RWPE2 (cell line): ENCODE data around the gene GORASP1.
"Not testable (repeated sequence)": the region's sequence is repeated elsewhere in the genome, so short reads cannot be mapped to it uniquely, and the experiment has no call there.

ENCODE experiments used
- ATAC-seq: fragments of 200-7000 bp; cut with Tn5 transposase; 3 replicates; pipeline ENCODE4 v1.9.1; 2021; ENCODE audit warnings: low read depth
- DNase-seq: peaks from one replicate; pipeline ENCODE4 v3.0.0-alpha.2; 2020; ENCODE audit warnings: low spot score
- H3K27ac ChIP-seq: fragments of 450-650 bp; 2 replicates; pipeline ENCODE4 v1.5.1; 2017; ENCODE audit warnings: mild to moderate bottlenecking; ENCODE audit not compliant: poor library complexity, severe bottlenecking
- H3K27me3 ChIP-seq: fragments of 250-450 bp; sonication (Bioruptor Pico); 2 replicates; pipeline ENCODE4 v1.5.1; 2021; ENCODE audit warnings: mild to moderate bottlenecking, moderate library complexity; ENCODE audit not compliant: insufficient read depth, poor library complexity, severe bottlenecking
- H3K36me3 ChIP-seq: fragments of 250-450 bp; sonication (Bioruptor Pico); 2 replicates; pipeline ENCODE4 v1.5.1; 2020; ENCODE audit warnings: low read depth, mild to moderate bottlenecking, moderate library complexity
- H3K4me1 ChIP-seq: fragments of 250-450 bp; sonication (Bioruptor Pico); 2 replicates; pipeline ENCODE4 v1.5.1; 2021; ENCODE audit warnings: mild to moderate bottlenecking, moderate library complexity; ENCODE audit not compliant: insufficient read depth, poor library complexity, severe bottlenecking
- H3K4me3 ChIP-seq: fragments of 250-450 bp; sonication (Bioruptor Pico); 2 replicates; pipeline ENCODE4 v1.5.1; 2021; ENCODE audit warnings: mild to moderate bottlenecking, moderate library complexity; ENCODE audit not compliant: severe bottlenecking
- H3K9me3 ChIP-seq: fragments of 250-450 bp; sonication (Bioruptor Pico); 2 replicates; pipeline ENCODE4 v1.5.1; 2021; ENCODE audit warnings: mild to moderate bottlenecking, moderate library complexity; ENCODE audit not compliant: severe bottlenecking
- TF ChIP-seq, protein P1 (sequence below): fragments of 450-650 bp; IDR thresholded peaks from one replicate; pipeline ENCODE4 v1.5.1; 2017; ENCODE audit warnings: mild to moderate bottlenecking, moderate library complexity; ENCODE audit not compliant: poor library complexity, severe bottlenecking

GORASP1 gene

DNA sequence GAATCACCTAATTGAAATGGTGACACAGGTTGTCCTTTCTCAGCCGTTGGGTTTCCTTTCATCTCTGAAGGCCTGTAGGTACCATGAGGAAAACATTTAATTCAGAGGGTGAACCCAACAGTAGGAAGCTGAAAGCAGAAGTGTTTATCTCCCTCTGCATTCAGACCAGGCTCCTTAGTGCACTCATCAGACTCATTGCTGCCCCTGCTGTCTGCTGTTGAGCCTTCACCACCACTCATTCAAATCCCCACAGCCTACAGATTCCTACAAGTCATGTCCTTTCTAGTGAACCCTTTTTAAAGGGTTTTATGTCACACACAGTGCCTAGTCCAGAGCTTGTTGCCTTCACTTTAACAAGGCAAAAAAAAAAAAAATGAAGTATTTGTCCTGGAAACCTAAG is 42.2 kb downstream of the GORASP1 start:
- Histone ChIP-seq H3K36me3 (peaks cover 45% of the 10 kb centered on the region), H3K27ac (no peak overlapping the region), H3K4me1 (no peaks in the 10 kb centered on the region), H3K27me3 (no peaks in the 10 kb centered on the region), H3K4me3 (no peak overlapping the region), H3K9me3 (no peaks in the 10 kb centered on the region)
- TF ChIP-seq, protein P1, sequence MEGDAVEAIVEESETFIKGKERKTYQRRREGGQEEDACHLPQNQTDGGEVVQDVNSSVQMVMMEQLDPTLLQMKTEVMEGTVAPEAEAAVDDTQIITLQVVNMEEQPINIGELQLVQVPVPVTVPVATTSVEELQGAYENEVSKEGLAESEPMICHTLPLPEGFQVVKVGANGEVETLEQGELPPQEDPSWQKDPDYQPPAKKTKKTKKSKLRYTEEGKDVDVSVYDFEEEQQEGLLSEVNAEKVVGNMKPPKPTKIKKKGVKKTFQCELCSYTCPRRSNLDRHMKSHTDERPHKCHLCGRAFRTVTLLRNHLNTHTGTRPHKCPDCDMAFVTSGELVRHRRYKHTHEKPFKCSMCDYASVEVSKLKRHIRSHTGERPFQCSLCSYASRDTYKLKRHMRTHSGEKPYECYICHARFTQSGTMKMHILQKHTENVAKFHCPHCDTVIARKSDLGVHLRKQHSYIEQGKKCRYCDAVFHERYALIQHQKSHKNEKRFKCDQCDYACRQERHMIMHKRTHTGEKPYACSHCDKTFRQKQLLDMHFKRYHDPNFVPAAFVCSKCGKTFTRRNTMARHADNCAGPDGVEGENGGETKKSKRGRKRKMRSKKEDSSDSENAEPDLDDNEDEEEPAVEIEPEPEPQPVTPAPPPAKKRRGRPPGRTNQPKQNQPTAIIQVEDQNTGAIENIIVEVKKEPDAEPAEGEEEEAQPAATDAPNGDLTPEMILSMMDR: no peak
- DNase-seq: no peak
- ATAC-seq: 0 out of 3 replicates have a peak, but pooled peaks have one; percentile 64

DNA sequence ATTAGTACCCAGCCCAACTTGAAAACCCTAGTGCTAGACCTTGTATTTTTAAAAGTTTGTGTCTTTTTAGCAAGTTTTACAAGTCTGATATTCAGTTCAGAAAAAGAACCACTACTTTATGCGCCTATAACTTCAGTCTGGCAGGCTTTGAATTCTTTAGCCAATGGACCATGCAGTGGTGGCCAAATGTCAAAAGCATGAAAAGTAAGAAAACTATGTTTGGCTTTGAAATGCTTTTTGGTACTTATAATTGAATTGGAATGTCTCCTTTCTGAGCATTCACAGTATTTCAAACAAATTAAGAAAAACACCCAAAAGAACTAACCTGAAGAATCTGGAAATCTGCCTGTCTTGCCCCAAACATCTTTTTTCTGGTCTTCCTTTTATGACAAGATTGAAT is 42.8 kb downstream of the GORASP1 start:
- Histone ChIP-seq H3K27me3 (no peaks in the 10 kb centered on the region), H3K4me3 (no peak overlapping the region), H3K36me3 (peaks cover 39% of the 10 kb centered on the region), H3K9me3 (no peaks in the 10 kb centered on the region), H3K4me1 (no peaks in the 10 kb centered on the region), H3K27ac (no peak overlapping the region)
- TF ChIP-seq, protein P1: no peak
- DNase-seq (no peak), ATAC-seq (no peak)

DNA sequence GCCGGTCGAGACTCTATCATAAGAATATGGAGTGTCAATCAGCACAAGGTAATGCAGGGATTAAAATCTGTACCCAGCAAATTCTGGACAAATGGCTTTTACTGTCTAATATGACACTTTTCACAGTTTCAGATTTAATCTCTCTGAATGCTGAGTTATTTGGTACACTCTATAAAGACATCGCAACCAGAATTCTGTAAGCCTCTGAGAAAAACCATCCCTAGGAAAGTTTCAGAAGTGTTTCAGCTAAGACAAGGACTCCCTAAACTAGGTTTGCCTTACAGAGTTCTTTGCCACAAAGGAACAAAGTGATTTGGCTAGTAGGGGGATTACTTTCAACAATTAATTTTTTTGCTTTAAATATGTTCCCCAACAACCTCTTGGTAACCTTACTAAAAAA is 44.3 kb downstream of the GORASP1 start:
- H3K27me3 ChIP-seq: no peaks in the 10 kb centered on the region
- H3K4me3 ChIP-seq: no peak overlapping the region
- H3K9me3 ChIP-seq: no peaks in the 10 kb centered on the region
- ATAC-seq: no peak
- no peaks in the 10 kb centered on the region for H3K4me1 ChIP-seq
- TF ChIP-seq, protein P1: no peak
- peaks cover 27% of the 10 kb centered on the region for H3K36me3 ChIP-seq
- H3K27ac ChIP-seq: no peak overlapping the region
- no peak for DNase-seq

DNA sequence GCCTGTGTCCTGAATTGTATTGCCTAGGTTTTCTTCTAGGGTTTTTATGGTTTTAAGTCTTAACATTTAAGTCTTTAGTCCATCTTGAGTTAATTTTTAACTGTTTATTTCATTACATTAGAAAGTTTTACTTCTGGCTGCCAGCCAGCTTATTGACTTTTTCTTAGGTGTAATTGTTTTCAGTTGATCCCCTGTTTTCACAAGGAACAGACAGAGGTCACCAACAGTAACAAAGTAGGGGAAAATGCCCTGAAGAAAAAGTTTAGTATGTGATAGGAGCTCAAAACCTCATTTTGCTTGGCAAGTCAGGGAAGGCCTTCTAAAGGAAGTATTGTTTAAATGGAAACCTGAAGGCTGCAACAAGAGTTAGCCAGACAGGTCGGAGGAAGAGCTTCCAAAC is 45.2 kb downstream of the GORASP1 start:
- TF ChIP-seq, protein P1: no peak
- DNase-seq (no peak), ATAC-seq (no peak)
- Histone ChIP-seq H3K4me1 (no peaks in the 10 kb centered on the region), H3K27ac (no peak overlapping the region), H3K9me3 (no peaks in the 10 kb centered on the region), H3K27me3 (no peaks in the 10 kb centered on the region), H3K4me3 (no peak overlapping the region), H3K36me3 (peaks cover 17% of the 10 kb centered on the region)

DNA sequence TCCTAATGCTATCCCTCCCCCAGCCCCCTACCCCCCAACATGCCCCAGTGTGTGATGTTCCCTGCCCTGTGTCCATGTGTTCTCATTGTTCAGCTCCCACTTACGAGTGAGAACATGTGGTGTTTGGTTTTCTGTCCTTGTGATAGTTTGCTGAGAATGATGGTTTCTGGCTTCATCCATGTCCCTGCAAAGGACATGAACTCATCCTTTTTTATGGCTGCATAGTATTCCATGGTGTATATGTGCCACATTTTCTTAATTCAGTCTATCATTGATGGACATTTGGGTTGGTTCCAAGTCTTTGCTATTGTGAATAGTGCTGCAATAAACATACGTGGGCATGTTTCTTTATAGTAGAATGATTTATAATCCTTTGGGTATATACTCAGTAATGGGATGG is 46.2 kb downstream of the GORASP1 start:
- H3K9me3 ChIP-seq, H3K27ac ChIP-seq, H3K4me1 ChIP-seq, H3K27me3 ChIP-seq, DNase-seq, ATAC-seq, H3K4me3 ChIP-seq: not testable (repeated sequence)
- peaks cover 11% of the 10 kb centered on the region for H3K36me3 ChIP-seq
